ENCODE measurements around the gene NOSTRIN.

- TF ChIP-seq EZH2phosphoT487 (IDR thresholded peaks at IDR 0.05; ENCODE audit: insufficient read depth, low read depth) (no peak), EZH2 (IDR thresholded peaks at IDR 0.05; ENCODE audit: insufficient read depth, poor library complexity, severe bottlenecking) (no peak)
Measured at GRCh38 chr2:168810235-168810634, 7.8 kb downstream of the NOSTRIN start.

All from GM23248 (cell line).